GM21390 (cell line): ENCODE measurements around the gene AP1AR.
"Not testable (repeated sequence)": the region's sequence is repeated elsewhere in the genome, so short reads cannot be mapped to it uniquely, and the experiment has no call there.

ENCODE experiments used
- ATAC-seq: cut with Tn5 transposase; IDR thresholded peaks from one replicate; pipeline ENCODE4 v1.9.1; 2021; ENCODE audit not compliant: unreplicated experiment

AP1AR gene

GRCh38 chr4:112231779-112232713 is at the start of gene AP1AR:
TSS of gene AP1AR (plus strand) at chr4:112231787. CDS start at chr4:112232092, 305 bp downstream.
- peak; percentile 68 for ATAC-seq

GRCh38 chr4:112182604-112183003 is 49.0 kb upstream of the AP1AR start:
- no peak for ATAC-seq

- ATAC-seq: no peak
These were observed 48.3 kb upstream of the AP1AR start for GRCh38 chr4:112183252-112183651.

- ATAC-seq: no peak
These were observed 47.1 kb upstream of the AP1AR start for GRCh38 chr4:112184438-112184837.

GRCh38 chr4:112185334-112185733 is 46.3 kb upstream of the AP1AR start:
- peak; percentile 70 for ATAC-seq

GRCh38 chr4:112185740-112186670 is 45.6 kb upstream of the AP1AR start:
- ATAC-seq: no peak

GRCh38 chr4:112189754-112190153 is 41.8 kb upstream of the AP1AR start:
- ATAC-seq: no peak

GRCh38 chr4:112190684-112191083 is 40.9 kb upstream of the AP1AR start:
- ATAC-seq: no peak

- no peak for ATAC-seq
These were observed 35.1 kb upstream of the AP1AR start for GRCh38 chr4:112196461-112196860.

GRCh38 chr4:112199041-112199440 is 32.5 kb upstream of the AP1AR start:
- peak; percentile 10 for ATAC-seq

- no peak for ATAC-seq
These were observed 29.6 kb upstream of the AP1AR start for GRCh38 chr4:112201915-112202505.

- no peak for ATAC-seq
These were observed 28.0 kb upstream of the AP1AR start for GRCh38 chr4:112203593-112203992.

GRCh38 chr4:112206431-112206830 is 25.2 kb upstream of the AP1AR start:
- ATAC-seq: no peak

GRCh38 chr4:112208137-112209095 is 23.2 kb upstream of the AP1AR start:
- not testable (repeated sequence) for ATAC-seq

GRCh38 chr4:112210777-112211176 is 20.8 kb upstream of the AP1AR start:
- ATAC-seq: no peak

GRCh38 chr4:112213091-112213490 is 18.5 kb upstream of the AP1AR start:
- ATAC-seq: peak; percentile 73

GRCh38 chr4:112213856-112214255 is 17.7 kb upstream of the AP1AR start:
- ATAC-seq: no peak

GRCh38 chr4:112214390-112215264 is 17.0 kb upstream of the AP1AR start:
- ATAC-seq: peak; percentile 43

- ATAC-seq: no peak
These were observed 11.7 kb upstream of the AP1AR start for GRCh38 chr4:112219826-112220366.
